ENCODE data around the gene USH1G. TPM values are rescaled to one million over a fixed set of nuclear protein-coding genes. Genes with fewer than 3 reads are reported as not detected.
"Not testable (repeated sequence)": the region's sequence is repeated elsewhere in the genome, so short reads cannot be mapped to it uniquely, and the experiment has no call there.

Gene USH1G
- total and polyA plus RNA-seq, 8 donors = 0.06 to 0.13 (median 0.12) TPM; not detected in 3

DNA sequence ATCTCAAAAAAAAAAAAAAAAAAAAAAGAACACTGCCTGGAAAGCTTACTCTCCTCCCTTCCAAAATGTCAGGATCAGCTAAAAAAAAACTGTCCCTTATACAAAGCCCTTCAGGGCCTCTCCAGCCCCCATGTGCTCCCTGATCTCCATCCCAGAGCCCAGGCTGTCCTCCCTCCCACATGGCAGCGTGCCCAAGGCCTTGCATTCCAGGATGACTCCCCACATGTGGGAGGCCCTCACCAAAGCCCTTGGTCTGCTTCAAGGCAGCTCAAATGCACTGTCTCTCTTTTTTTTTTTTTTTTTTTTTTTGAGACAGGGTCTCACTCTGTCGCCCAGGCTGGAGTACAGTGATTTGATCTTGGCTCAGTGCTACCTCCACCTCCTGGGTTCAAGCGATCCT lies 52.5 kb downstream of the USH1G start:
- Histone ChIP-seq H3K9me3 (no peaks in the 10 kb centered on the region), H3K4me3 (no peak overlapping the region), H3K4me1 (peaks cover 4 to 14% of the 10 kb centered on the region in 2 donors), H3K27ac (no peak overlapping the region), H3K36me3 (no peaks in the 10 kb centered on the region), H3K27me3 (no peaks in the 10 kb centered on the region)
- intact Hi-C loops (cut with DNase I) = no loop called here
- DNase-seq (peak in 2 of 4 donors; percentile 47 to 56), ATAC-seq (no peak)
- TF ChIP-seq, protein P1, sequence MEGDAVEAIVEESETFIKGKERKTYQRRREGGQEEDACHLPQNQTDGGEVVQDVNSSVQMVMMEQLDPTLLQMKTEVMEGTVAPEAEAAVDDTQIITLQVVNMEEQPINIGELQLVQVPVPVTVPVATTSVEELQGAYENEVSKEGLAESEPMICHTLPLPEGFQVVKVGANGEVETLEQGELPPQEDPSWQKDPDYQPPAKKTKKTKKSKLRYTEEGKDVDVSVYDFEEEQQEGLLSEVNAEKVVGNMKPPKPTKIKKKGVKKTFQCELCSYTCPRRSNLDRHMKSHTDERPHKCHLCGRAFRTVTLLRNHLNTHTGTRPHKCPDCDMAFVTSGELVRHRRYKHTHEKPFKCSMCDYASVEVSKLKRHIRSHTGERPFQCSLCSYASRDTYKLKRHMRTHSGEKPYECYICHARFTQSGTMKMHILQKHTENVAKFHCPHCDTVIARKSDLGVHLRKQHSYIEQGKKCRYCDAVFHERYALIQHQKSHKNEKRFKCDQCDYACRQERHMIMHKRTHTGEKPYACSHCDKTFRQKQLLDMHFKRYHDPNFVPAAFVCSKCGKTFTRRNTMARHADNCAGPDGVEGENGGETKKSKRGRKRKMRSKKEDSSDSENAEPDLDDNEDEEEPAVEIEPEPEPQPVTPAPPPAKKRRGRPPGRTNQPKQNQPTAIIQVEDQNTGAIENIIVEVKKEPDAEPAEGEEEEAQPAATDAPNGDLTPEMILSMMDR (IDR thresholded peaks at IDR 0.05) = no peak

DNA sequence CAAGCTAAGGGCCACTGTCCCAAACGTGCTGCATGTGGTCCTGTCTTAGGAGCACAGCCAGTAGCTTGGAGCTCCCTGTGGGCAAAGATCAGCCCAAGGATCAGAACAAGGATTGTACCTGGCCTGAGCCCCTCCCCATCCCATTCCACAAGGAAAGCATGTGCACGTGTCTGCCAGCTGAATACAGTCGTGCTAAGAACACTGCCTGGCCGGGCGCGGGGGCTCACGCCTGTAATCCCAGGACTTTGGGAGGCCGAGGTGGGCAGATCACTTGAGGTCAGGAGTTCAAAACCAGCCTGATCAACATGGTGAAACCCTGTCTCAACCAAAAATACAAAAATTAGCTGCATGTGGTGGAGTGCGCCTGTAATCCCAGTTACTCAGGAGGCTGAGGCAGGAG lies 53.0 kb downstream of the USH1G start:
- peak in 1 of 4 donors; percentile 35 for DNase-seq
- H3K27me3 ChIP-seq; H3K9me3 ChIP-seq; H3K36me3 ChIP-seq; ATAC-seq; H3K4me3 ChIP-seq; intact Hi-C loops (cut with DNase I); H3K27ac ChIP-seq: not testable (repeated sequence)
- peaks cover 4 to 14% of the 10 kb centered on the region in 2 donors for H3K4me1 ChIP-seq

DNA sequence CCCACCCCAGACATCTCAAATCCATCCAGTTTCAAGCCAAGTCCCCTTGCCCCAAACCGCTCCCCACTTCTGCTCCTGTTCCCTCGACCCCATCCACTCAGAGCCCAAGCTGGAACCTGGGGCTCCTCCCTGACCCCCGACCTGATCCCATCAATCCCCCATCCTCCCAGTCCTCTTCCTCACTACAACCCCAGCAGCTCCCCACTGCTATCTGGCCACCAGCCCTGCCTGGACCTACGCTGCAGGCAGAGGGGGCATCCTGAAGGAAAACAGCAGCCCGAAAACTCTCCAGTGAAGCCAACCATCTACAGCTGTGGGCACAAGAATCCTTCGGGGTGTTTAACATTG lies 54.2 kb downstream of the USH1G start:
- no peak overlapping the region for H3K27ac ChIP-seq
- H3K4me1 ChIP-seq = peaks cover 2 to 10% of the 10 kb centered on the region in 2 donors
- intact Hi-C loops (cut with DNase I) = no loop called here
- H3K4me3 ChIP-seq = no peak overlapping the region
- no peak for ATAC-seq
- no peaks in the 10 kb centered on the region for H3K9me3 ChIP-seq
- TF ChIP-seq, protein P1 (IDR thresholded peaks at IDR 0.05) = no peak
- DNase-seq = no peak
- H3K36me3 ChIP-seq = no peaks in the 10 kb centered on the region
- no peaks in the 10 kb centered on the region for H3K27me3 ChIP-seq

DNA sequence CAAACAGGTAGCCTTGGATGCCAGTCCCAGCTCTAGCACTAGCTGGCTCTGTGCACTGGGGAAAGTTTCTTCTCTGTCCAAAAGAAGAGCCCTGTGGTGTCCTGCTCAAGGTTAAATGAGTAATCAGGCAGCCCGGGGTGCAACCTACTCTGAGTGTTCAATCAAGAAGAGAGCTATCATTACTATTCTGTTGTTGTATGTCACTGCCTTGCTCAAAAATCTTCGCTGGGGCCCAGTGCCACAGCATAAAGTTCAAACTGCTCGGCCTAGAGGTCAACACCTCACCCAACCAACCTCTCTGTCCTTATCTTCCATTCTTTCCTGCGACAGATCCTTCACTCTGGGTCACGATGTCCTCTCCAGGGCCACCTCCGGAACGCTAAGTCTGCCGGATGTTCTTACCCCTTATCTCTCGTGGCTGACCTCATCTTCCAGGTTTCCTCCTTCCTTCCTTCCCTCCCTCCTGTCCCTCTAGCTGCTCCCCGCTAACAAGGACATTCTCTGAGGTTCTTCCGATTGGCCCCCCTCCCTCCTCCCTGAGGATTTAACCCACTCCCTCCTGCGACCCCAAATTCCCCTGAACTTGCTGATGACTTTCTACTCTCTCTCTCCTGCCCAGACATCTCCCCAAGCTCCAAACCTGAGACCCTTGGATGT lies 54.7 kb downstream of the USH1G start:
- no peaks in the 10 kb centered on the region for H3K27me3 ChIP-seq
- TF ChIP-seq, protein P1 (IDR thresholded peaks at IDR 0.05) = no peak
- DNase-seq (no peak), ATAC-seq (no peak)
- H3K9me3 ChIP-seq = no peaks in the 10 kb centered on the region
- no peaks in the 10 kb centered on the region for H3K36me3 ChIP-seq
- no peak overlapping the region for H3K4me3 ChIP-seq
- H3K4me1 ChIP-seq = peaks cover 0 to 8% of the 10 kb centered on the region in 2 donors
- intact Hi-C loops (cut with DNase I) = no loop called here
- no peak overlapping the region for H3K27ac ChIP-seq

DNA sequence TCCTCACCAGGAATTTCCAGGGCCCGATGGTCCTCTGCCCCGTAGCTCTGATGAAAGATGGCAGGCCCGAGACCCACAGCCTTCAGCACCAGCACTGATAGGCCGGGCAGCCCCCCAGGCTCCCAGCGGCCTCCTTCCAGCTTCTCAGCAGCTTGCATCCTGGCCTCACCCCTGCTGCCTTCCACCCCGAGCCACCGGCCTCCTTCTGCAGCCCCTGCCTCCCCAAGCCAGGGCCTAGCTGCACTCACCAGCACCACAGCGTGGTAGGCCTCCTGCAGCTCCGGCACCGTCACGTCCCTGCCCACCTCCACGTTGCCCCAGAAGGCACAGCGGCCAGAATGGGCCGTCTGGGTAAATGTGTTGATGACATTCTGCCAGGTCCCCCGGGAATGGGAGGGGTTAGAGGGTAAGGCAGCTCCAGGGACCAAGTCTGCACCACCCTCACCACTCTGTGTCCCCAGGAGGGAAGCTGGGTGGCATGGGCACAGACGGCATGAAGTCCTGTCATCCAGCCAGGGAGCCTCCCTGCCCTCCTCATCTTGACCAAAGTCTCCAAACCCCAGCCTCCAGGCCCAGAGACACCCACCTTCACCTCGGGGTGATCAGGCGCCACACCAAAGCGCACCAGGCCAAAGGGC lies 56.7 kb downstream of the USH1G start:
- intact Hi-C loops (cut with DNase I) = no loop called here
- Histone ChIP-seq H3K4me1 (peaks cover 4 to 11% of the 10 kb centered on the region in 2 donors), H3K27ac (no peak overlapping the region), H3K4me3 (no peak overlapping the region), H3K36me3 (no peaks in the 10 kb centered on the region), H3K27me3 (peaks cover 5 to 19% of the 10 kb centered on the region in 2 donors), H3K9me3 (no peaks in the 10 kb centered on the region)
- peak in 1 of 4 donors; percentile 73 for DNase-seq
- TF ChIP-seq, protein P1 (IDR thresholded peaks at IDR 0.05) = no peak
- no peak for ATAC-seq

Other genes starting within 250 kb of the USH1G start
- gene CD300LF, start 210.3 kb downstream of the USH1G start, total RNA-seq = 10 to 100 TPM; 18.7 to 26.7 TPM
- under 1 TPM; 0.33 to 0.85 (median 0.63) TPM for gene CD300LF, start 210.3 kb downstream of the USH1G start, polyA plus RNA-seq (ENCODE audit: insufficient read length in 6 of 6)
- 1 to 10 TPM; 3.2 to 4.8 TPM for gene RAB37, start 186.0 kb downstream of the USH1G start, total RNA-seq
- gene RAB37, start 186.0 kb downstream of the USH1G start, polyA plus RNA-seq (ENCODE audit: insufficient read length in 6 of 6) = 10 to 100 TPM in 5 of 6 donors, 1 to 10 TPM in 1; 9.4 to 11.2 (median 10.5) TPM
- gene NHERF1, start 174.6 kb downstream of the USH1G start, total RNA-seq = 10 to 100 TPM; 25.5 to 37.5 TPM
- 10 to 100 TPM; 44.9 to 65.5 (median 52.2) TPM for gene NHERF1, start 174.6 kb downstream of the USH1G start, polyA plus RNA-seq (ENCODE audit: insufficient read length in 6 of 6)
- 10 to 100 TPM; 42.8 to 45.8 TPM for gene NAT9, start 146.9 kb downstream of the USH1G start, total RNA-seq
- gene NAT9, start 146.9 kb downstream of the USH1G start, polyA plus RNA-seq (ENCODE audit: insufficient read length in 6 of 6) = 10 to 100 TPM; 40.3 to 52.8 (median 47.9) TPM
- gene GRIN2C, start 63.4 kb downstream of the USH1G start, total RNA-seq = under 1 TPM in 1 of 2 donors, not detected in 1; 0.26 TPM
- under 1 TPM; 0.15 to 0.43 (median 0.26) TPM for gene GRIN2C, start 63.4 kb downstream of the USH1G start, polyA plus RNA-seq (ENCODE audit: insufficient read length in 6 of 6)
- 10 to 100 TPM in 1 of 2 donors, 1 to 10 TPM in 1; 7.7 to 17.2 TPM for gene FDXR, start 50.3 kb downstream of the USH1G start, total RNA-seq
- 1 to 10 TPM; 5.3 to 7.8 (median 6.2) TPM for gene FDXR, start 50.3 kb downstream of the USH1G start, polyA plus RNA-seq (ENCODE audit: insufficient read length in 6 of 6)
- not detected for gene FADS6, start 29.6 kb downstream of the USH1G start, total RNA-seq
- under 1 TPM in 5 of 6 donors, not detected in 1; 0.07 to 0.28 (median 0.15) TPM for gene FADS6, start 29.6 kb downstream of the USH1G start, polyA plus RNA-seq (ENCODE audit: insufficient read length in 6 of 6)
- not detected for gene OTOP2, start 1.0 kb upstream of the USH1G start, total RNA-seq
- not detected for gene OTOP2, start 1.0 kb upstream of the USH1G start, polyA plus RNA-seq (ENCODE audit: insufficient read length in 6 of 6)
- not detected for gene OTOP3, start 12.6 kb upstream of the USH1G start, total RNA-seq
- not detected for gene OTOP3, start 12.6 kb upstream of the USH1G start, polyA plus RNA-seq (ENCODE audit: insufficient read length in 6 of 6)
- 10 to 100 TPM; 32.1 to 39.7 TPM for gene HID1, start 49.5 kb upstream of the USH1G start, total RNA-seq
- gene HID1, start 49.5 kb upstream of the USH1G start, polyA plus RNA-seq (ENCODE audit: insufficient read length in 6 of 6) = 10 to 100 TPM; 58.0 to 75.8 (median 67.2) TPM
- 10 to 100 TPM; 22.9 to 41.2 TPM for gene CDR2L, start 64.4 kb upstream of the USH1G start, total RNA-seq
- 10 to 100 TPM; 10.3 to 17.8 (median 13.8) TPM for gene CDR2L, start 64.4 kb upstream of the USH1G start, polyA plus RNA-seq (ENCODE audit: insufficient read length in 6 of 6)
- 10 to 100 TPM; 25.7 to 32.8 TPM for gene MRPL58, start 89.4 kb upstream of the USH1G start, total RNA-seq
- 10 to 100 TPM; 18.8 to 25.1 (median 21.0) TPM for gene MRPL58, start 89.4 kb upstream of the USH1G start, polyA plus RNA-seq (ENCODE audit: insufficient read length in 6 of 6)
- 100 to 1,000 TPM; 203 to 215 TPM for gene ATP5PD, start 123.7 kb upstream of the USH1G start, total RNA-seq
- gene ATP5PD, start 123.7 kb upstream of the USH1G start, polyA plus RNA-seq (ENCODE audit: insufficient read length in 6 of 6) = 100 to 1,000 TPM; 199 to 237 (median 213) TPM
- 10 to 100 TPM; 20.6 to 20.8 TPM for gene KCTD2, start 124.0 kb upstream of the USH1G start, total RNA-seq
- 10 to 100 TPM; 25.0 to 32.0 (median 27.2) TPM for gene KCTD2, start 124.0 kb upstream of the USH1G start, polyA plus RNA-seq (ENCODE audit: insufficient read length in 6 of 6)
- gene SLC16A5, start 164.7 kb upstream of the USH1G start, total RNA-seq = 10 to 100 TPM; 36.8 to 45.1 TPM
- gene SLC16A5, start 164.7 kb upstream of the USH1G start, polyA plus RNA-seq (ENCODE audit: insufficient read length in 6 of 6) = 10 to 100 TPM; 18.5 to 26.8 (median 23.0) TPM
- 10 to 100 TPM; 18.3 to 19.3 TPM for gene ARMC7, start 186.7 kb upstream of the USH1G start, total RNA-seq
- 10 to 100 TPM; 13.2 to 15.5 (median 14.8) TPM for gene ARMC7, start 186.7 kb upstream of the USH1G start, polyA plus RNA-seq (ENCODE audit: insufficient read length in 6 of 6)
- 10 to 100 TPM; 26.0 to 39.9 TPM for gene NT5C, start 208.5 kb upstream of the USH1G start, total RNA-seq
- gene NT5C, start 208.5 kb upstream of the USH1G start, polyA plus RNA-seq (ENCODE audit: insufficient read length in 6 of 6) = 10 to 100 TPM; 37.6 to 56.2 (median 45.9) TPM
- 10 to 100 TPM; 65.0 to 97.8 TPM for gene JPT1, start 231.3 kb upstream of the USH1G start, total RNA-seq
- 100 to 1,000 TPM in 1 of 6 donors, 10 to 100 TPM in 5; 71.4 to 115 (median 87.9) TPM for gene JPT1, start 231.3 kb upstream of the USH1G start, polyA plus RNA-seq (ENCODE audit: insufficient read length in 6 of 6)

Measured in left lung (tissue), 10 donors.